Activated CD4-positive, alpha-beta T cell treated with anti-CD3 and anti-CD28 coated beads, Interleukin-2, amount 50 U/mL, for 24 hours (primary cell): ENCODE results near the gene SPANXN2.
"Not testable (repeated sequence)": the region's sequence is repeated elsewhere in the genome, so short reads cannot be mapped to it uniquely, and the experiment has no call there.

Experiments used
- DNase-seq, 2 donors: peaks; one replicate each; pipeline ENCODE4 v3.0.0-alpha.2; 2020; ENCODE audit warnings: low read depth in 1 of 2, low spot score in 1 of 2

SPANXN2 gene

GRCh38 chrX:143720652-143721051 is at the start of gene SPANXN2:
Gene SPANXN2 (minus strand): TSS chrX:143720752. CDS start chrX:143720668, 84 bp downstream.
- not testable (repeated sequence) for DNase-seq

DNA sequence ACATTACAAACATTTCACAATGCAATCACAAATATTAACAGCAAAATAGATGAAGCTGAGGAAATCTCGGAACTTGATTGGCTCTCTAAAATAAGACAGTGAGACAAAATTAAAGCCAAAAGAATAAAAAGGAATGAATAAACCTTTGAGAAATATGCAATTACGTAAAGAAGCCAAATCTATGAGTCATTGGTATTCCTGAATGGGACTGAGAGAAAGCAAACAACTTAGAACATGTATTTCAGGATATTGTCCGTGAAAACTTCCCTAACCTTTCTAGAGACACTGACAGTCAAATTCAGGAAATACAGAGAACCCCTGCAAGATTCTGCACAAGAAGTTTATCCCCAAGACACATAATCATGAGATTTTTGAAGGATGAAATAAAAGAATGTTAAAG is 48.4 kb upstream of the SPANXN2 start:
- DNase-seq, result no peak

GRCh38 chrX:143767789-143768188 is 47.2 kb upstream of the SPANXN2 start:
- DNase-seq, result not testable (repeated sequence)

- DNase-seq, result no peak
Measured at GRCh38 chrX:143757887-143758286, 37.3 kb upstream of the SPANXN2 start.

DNA sequence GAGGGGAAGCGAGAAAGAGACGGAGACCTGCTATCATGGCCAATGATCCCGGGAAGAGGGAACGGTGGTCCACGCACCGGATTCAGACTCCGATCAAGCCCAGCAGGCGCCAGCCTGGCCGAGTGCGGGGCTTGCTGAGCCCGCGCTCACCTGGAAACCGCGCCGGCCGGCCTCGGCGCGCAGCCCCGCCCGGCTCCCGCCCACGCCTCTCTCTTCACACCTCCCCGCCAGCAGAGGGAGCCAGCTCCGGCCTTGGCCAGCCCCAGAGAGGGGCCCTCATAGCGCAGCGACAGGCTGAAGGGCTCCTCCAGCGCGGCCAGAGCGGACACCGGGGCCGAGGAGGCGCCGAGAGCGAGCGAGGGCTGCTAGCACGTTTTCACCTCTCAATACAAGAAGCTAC is 36.8 kb upstream of the SPANXN2 start:
- DNase-seq, result no peak

GRCh38 chrX:143754183-143754582 is 33.6 kb upstream of the SPANXN2 start:
- DNase-seq, result no peak

GRCh38 chrX:143733866-143734265 is 13.3 kb upstream of the SPANXN2 start:
- DNase-seq, result no peak

GRCh38 chrX:143726296-143726695 is 5.7 kb upstream of the SPANXN2 start:
- no peak for DNase-seq

- no peak for DNase-seq
Measured at GRCh38 chrX:143701460-143701859, 19.1 kb downstream of the SPANXN2 start.

DNA sequence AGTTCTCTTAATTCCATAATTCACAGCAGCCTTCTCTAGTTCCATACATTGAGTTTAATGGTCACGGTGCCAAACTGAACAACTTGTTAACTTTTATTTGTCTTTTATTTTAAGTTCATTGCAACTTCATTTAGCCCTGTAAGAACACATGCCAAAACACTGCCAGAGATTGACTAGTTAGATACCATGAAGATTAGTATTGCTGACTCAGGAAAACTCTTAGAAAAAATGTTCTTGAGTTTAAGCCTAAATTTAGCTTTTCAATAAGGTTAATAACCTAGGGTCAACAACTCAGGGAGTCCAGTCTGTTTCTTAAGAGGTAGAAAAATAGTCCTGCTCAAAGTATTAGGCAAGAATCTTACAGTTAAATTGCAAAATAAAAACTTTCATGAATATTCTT is 25.7 kb downstream of the SPANXN2 start:
- DNase-seq, result no peak

GRCh38 chrX:143683486-143683885 is 37.1 kb downstream of the SPANXN2 start:
- no peak for DNase-seq

GRCh38 chrX:143674926-143675325 is 45.6 kb downstream of the SPANXN2 start:
- DNase-seq, result no peak

GRCh38 chrX:143669395-143669794 is 51.2 kb downstream of the SPANXN2 start:
- no peak for DNase-seq

GRCh38 chrX:143664302-143664701 is 56.2 kb downstream of the SPANXN2 start:
- DNase-seq, result no peak

- DNase-seq, result no peak
Measured at GRCh38 chrX:143663755-143664154, 56.8 kb downstream of the SPANXN2 start.
